BJ (cell line): ENCODE results near the gene DNAJC5G. TPM values are rescaled to one million over a fixed set of nuclear protein-coding genes. Genes with fewer than 3 reads are reported as not detected.

Experiments used
- CTCF ChIA-PET: fragments of 350-600 bp; formaldehyde crosslinking; extraction: SDS; loops from one replicate; lab custom pipeline; 2021; ENCODE audit warnings: antibody characterized with exemption, inconsistent platforms; lab: Yijun Ruan, JAX
- POLR2A ChIA-PET: fragments of 300-600 bp; sonication (Branson Sonifier 250); formaldehyde crosslinking; extraction: SDS; loops from one replicate; lab custom pipeline; 2021; ENCODE audit warnings: antibody characterized with exemption; lab: Charles Lee
- DNase-seq: peaks from one replicate; pipeline ENCODE4 v3.0.0-alpha.2; 2011; ENCODE audit warnings: low read depth
- H3K27me3 ChIP-seq: 2 replicates; pipeline ENCODE4 v1.6.0; 2011; ENCODE audit warnings: low read length; ENCODE audit not compliant: control insufficient read depth, insufficient read depth
- H3K36me3 ChIP-seq: 2 replicates; pipeline ENCODE4 v1.5.1; 2011; ENCODE audit warnings: low read length; ENCODE audit not compliant: control insufficient read depth, insufficient read depth
- H3K4me3 ChIP-seq: 2 replicates; pipeline ENCODE4 v1.5.1; 2011; ENCODE audit warnings: low read depth, mild to moderate bottlenecking, control low read depth, low read length
- CTCF ChIP-seq: IDR thresholded peaks from 2 replicates; pipeline ENCODE4 v1.5.1; 2011; ENCODE audit warnings: low read depth, mild to moderate bottlenecking, control low read depth, inconsistent platforms, low read length, moderate library complexity; ENCODE audit not compliant: insufficient read depth
- polyA plus RNA-seq: library from polyadenylated mRNA; depleted of rRNA; stranded (reverse); fragments of >200 nt; gene quantifications from 2 replicates; pipeline ENCODE4 v1.2.3, GENCODE V29; 2011

Gene DNAJC5G
- polyA plus RNA-seq, 1 experiment = not detected

DNA sequence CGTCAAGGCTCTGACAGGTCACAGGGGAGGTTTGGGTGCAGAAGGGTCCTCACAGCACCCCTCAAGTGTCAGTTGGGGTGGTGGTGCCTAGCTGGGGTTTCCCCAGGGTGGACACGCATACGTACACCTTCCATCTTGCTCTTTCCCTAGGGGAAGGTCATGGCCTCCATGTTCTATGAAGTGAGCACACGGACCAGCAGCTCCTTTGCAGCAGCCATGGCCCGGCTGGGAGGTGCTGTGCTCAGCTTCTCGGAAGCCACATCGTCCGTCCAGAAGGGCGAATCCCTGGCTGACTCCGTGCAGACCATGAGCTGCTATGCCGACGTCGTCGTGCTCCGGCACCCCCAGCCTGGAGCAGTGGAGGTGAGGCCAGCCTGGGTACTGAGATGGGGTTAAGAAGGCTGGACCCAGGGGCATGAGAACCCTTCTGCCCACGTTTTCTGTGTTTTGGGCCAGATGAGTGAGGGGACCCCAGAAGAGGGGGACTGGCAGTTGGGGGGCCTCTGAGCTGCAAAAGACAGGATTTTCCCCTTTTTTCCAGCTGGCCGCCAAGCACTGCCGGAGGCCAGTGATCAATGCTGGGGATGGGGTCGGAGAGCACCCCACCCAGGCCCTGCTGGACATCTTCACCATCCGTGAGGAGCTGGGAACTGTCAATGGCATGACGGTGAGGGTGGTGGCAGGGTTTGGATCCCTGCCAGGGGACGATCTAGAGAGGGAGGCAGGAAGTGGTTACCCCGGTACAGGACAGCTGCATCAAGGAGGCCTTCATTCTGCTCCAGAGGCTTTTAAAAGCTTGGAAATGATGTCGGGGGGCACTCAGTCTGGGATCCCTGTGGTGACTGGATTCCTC is 33.2 kb upstream of the DNAJC5G start:
- no peak for TF ChIP-seq CTCF
- Histone ChIP-seq H3K27me3 (no peaks in the 10 kb centered on the region), H3K36me3 (peaks cover 42% of the 10 kb centered on the region), H3K4me3 (no peak overlapping the region)
- ChIA-PET CTCF (interaction anchor here (0.8 to 1.7 kb wide), 4 partner anchors 14 to 144 kb away, joined by 3 to 5 read pairs (median 3); no protein-coding TSS in a partner anchor), POLR2A (no interaction called here)
- no peak for DNase-seq

GRCh38 chr2:27242614-27242951 is 32.6 kb upstream of the DNAJC5G start:
- DNase-seq = no peak
- CTCF ChIA-PET = interaction anchor here (1.3 to 1.7 kb wide), 3 partner anchors 10 to 145 kb away, joined by 3 to 5 read pairs (median 5); no protein-coding TSS in a partner anchor
- H3K4me3 ChIP-seq = no peak overlapping the region
- no peaks in the 10 kb centered on the region for H3K27me3 ChIP-seq
- no peak for TF ChIP-seq CTCF
- POLR2A ChIA-PET = no interaction called here
- H3K36me3 ChIP-seq = peaks cover 37% of the 10 kb centered on the region

GRCh38 chr2:27243391-27244130 is 31.7 kb upstream of the DNAJC5G start:
- Histone ChIP-seq H3K36me3 (peaks cover 28% of the 10 kb centered on the region), H3K27me3 (no peaks in the 10 kb centered on the region), H3K4me3 (no peak overlapping the region)
- DNase-seq = no peak
- POLR2A ChIA-PET = no interaction called here
- CTCF ChIA-PET = interaction anchor here (0.8 to 1.7 kb wide), 4 partner anchors 9 to 146 kb away, joined by 3 to 5 read pairs (median 5); no protein-coding TSS in a partner anchor
- no peak for TF ChIP-seq CTCF

DNA sequence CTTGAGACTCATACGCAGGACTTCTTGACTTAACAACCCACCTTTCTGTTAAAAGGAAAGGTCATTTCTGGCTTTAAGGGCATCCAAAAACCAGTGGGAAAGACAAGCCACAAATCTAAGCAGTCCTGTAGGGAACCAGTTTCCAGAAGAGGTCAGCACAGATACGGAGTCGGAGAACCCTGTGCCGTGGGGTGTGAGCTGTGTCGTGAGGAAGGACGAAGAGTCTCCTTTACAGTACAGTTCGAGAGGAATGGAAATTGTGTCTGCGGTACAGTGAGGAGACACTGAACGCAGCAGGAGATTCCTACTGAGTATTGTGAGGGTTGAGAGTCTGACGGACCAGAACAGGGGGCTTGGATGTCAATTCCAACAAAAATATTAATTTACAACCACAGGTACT is 30.1 kb upstream of the DNAJC5G start:
- TF ChIP-seq CTCF = no peak
- Histone ChIP-seq H3K27me3 (no peaks in the 10 kb centered on the region), H3K36me3 (peaks cover 22% of the 10 kb centered on the region), H3K4me3 (no peak overlapping the region)
- CTCF ChIA-PET = interaction anchor here (0.7 to 2.0 kb wide), 3 partner anchors 17 to 35 kb away, joined by 3 to 5 read pairs (median 3); no protein-coding TSS in a partner anchor
- no peak for DNase-seq
- POLR2A ChIA-PET = no interaction called here

GRCh38 chr2:27245626-27246025 is 29.6 kb upstream of the DNAJC5G start:
- Histone ChIP-seq H3K4me3 (no peak overlapping the region), H3K36me3 (peaks cover 18% of the 10 kb centered on the region), H3K27me3 (peaks cover 2% of the 10 kb centered on the region; the same call in 1 of the 2 replicates)
- ChIA-PET CTCF (interaction anchor here (1.0 to 2.0 kb wide), 2 partner anchors 19 to 34 kb away, joined by 3 to 5 read pairs; no protein-coding TSS in a partner anchor), POLR2A (no interaction called here)
- no peak for TF ChIP-seq CTCF
- no peak for DNase-seq
